Loucy (cell line): ENCODE results near the gene ARFIP1.

Experiments used
- H2AFZ ChIP-seq: fragments of 200-600 bp; sonication (generic); 2 replicates; pipeline ENCODE4 v1.6.0; 2016; ENCODE audit warnings: antibody characterized with exemption, mild to moderate bottlenecking, low read length, moderate library complexity
- H3F3A ChIP-seq: fragments of 200-600 bp; 2 replicates; pipeline ENCODE4 v1.6.0; 2016; ENCODE audit warnings: antibody characterized with exemption, low read depth, mild to moderate bottlenecking
- H3K27me3 ChIP-seq: fragments of 200-600 bp; sonication (generic); 2 replicates; pipeline ENCODE4 v1.6.1; 2014; ENCODE audit warnings: low read length, mild to moderate bottlenecking; ENCODE audit not compliant: insufficient read depth, poor library complexity, severe bottlenecking
- H3K36me3 ChIP-seq: fragments of 200-600 bp; sonication (generic); 2 replicates; pipeline ENCODE4 v1.6.1; 2016; ENCODE audit warnings: low read length; ENCODE audit not compliant: insufficient read depth
- H3K4me1 ChIP-seq: fragments of 200-600 bp; sonication (generic); 2 replicates; pipeline ENCODE4 v1.5.1; 2014; ENCODE audit warnings: low read length, mild to moderate bottlenecking; ENCODE audit not compliant: insufficient read depth, poor library complexity, severe bottlenecking
- H3K4me2 ChIP-seq: fragments of 200-600 bp; sonication (generic); 2 replicates; pipeline ENCODE4 v1.6.0; 2014; ENCODE audit warnings: antibody characterized with exemption, low read length, low read depth, mild to moderate bottlenecking; ENCODE audit not compliant: poor library complexity, severe bottlenecking
- H3K4me3 ChIP-seq: fragments of 200-600 bp; sonication (generic); 2 replicates; pipeline ENCODE4 v1.5.1; 2014; ENCODE audit warnings: low read length, mild to moderate bottlenecking, mixed read lengths; ENCODE audit not compliant: poor library complexity, severe bottlenecking
- H3K79me2 ChIP-seq: fragments of 200-600 bp; sonication (generic); 2 replicates; pipeline ENCODE4 v1.6.1; 2014; ENCODE audit warnings: low read length; ENCODE audit not compliant: insufficient read depth
- H3K9ac ChIP-seq: fragments of 200-600 bp; sonication (generic); 2 replicates; pipeline ENCODE4 v1.6.0; 2014; ENCODE audit warnings: mild to moderate bottlenecking, low read depth, low read length, moderate library complexity; ENCODE audit not compliant: poor library complexity, severe bottlenecking
- H3K9me2 ChIP-seq: fragments of 200-600 bp; sonication (generic); replicated peaks from 2 replicates; pipeline ENCODE4 v1.6.1; 2016; ENCODE audit warnings: low read depth, low read length, mixed read lengths
- H3K9me3 ChIP-seq: fragments of 200-600 bp; sonication (generic); 2 replicates; pipeline ENCODE4 v1.6.1; 2014; ENCODE audit warnings: mild to moderate bottlenecking, antibody characterized with exemption, low read length, low read depth; ENCODE audit not compliant: insufficient read depth
- H4K20me1 ChIP-seq: fragments of 200-600 bp; sonication (generic); 2 replicates; pipeline ENCODE4 v1.6.0; 2014; ENCODE audit warnings: antibody characterized with exemption, low read length, mild to moderate bottlenecking; ENCODE audit not compliant: insufficient read depth, poor library complexity, severe bottlenecking
- EZH2phosphoT487 ChIP-seq: fragments of 200-600 bp; IDR thresholded peaks from 2 replicates; pipeline ENCODE4 v1.6.1; 2018; ENCODE audit warnings: antibody characterized with exemption, mild to moderate bottlenecking, moderate library complexity, borderline replicate concordance
- TF ChIP-seq, protein P1 (sequence below): fragments of 200-600 bp; sonication (generic); conservative IDR thresholded peaks from 2 replicates; pipeline ENCODE4 v1.5.1; 2014; ENCODE audit warnings: mild to moderate bottlenecking, antibody characterized with exemption, low read length

The ARFIP1 gene

DNA sequence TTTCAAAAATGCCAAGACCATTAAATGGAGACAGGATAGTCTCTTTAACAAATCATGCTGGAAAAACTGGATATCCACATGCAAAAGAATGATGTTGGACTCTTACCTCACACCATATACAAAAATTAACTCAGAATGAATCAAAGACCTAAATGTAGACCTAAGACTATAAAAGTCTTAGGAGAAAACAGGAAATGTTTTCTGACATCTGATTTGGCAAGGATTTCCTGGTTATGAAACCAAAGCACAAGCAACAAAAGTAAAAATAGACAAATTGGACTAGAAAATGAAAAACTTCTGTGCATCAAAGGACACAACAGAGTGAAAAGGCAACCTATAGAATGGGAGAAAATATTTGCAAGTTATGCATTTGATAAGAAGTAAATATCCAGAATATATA, 37.6 kb downstream of the ARFIP1 start:
- peaks cover 17% of the 10 kb centered on the region for H3K4me1 ChIP-seq
- 0 out of 2 replicates have a peak, but pooled peaks cover 6% of the 10 kb centered on the region for H3K9me3 ChIP-seq
- H3K4me2 ChIP-seq = peak overlapping the region; percentile 40
- no peak overlapping the region for H3K4me3 ChIP-seq
- H3K79me2 ChIP-seq = peaks cover 39% of the 10 kb centered on the region; the same call in 1 of the 2 replicates
- TF ChIP-seq, protein P1, sequence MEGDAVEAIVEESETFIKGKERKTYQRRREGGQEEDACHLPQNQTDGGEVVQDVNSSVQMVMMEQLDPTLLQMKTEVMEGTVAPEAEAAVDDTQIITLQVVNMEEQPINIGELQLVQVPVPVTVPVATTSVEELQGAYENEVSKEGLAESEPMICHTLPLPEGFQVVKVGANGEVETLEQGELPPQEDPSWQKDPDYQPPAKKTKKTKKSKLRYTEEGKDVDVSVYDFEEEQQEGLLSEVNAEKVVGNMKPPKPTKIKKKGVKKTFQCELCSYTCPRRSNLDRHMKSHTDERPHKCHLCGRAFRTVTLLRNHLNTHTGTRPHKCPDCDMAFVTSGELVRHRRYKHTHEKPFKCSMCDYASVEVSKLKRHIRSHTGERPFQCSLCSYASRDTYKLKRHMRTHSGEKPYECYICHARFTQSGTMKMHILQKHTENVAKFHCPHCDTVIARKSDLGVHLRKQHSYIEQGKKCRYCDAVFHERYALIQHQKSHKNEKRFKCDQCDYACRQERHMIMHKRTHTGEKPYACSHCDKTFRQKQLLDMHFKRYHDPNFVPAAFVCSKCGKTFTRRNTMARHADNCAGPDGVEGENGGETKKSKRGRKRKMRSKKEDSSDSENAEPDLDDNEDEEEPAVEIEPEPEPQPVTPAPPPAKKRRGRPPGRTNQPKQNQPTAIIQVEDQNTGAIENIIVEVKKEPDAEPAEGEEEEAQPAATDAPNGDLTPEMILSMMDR = no peak
- TF ChIP-seq EZH2phosphoT487 = no peak
- H3K9me2 ChIP-seq = no peaks in the 10 kb centered on the region
- H3K36me3 ChIP-seq = peaks cover 15% of the 10 kb centered on the region; the same call in 1 of the 2 replicates
- H2AFZ ChIP-seq = no peak overlapping the region
- H3K27me3 ChIP-seq = no peaks in the 10 kb centered on the region
- peaks cover 6% of the 10 kb centered on the region; the same call in 1 of the 2 replicates for H3F3A ChIP-seq
- H3K9ac ChIP-seq = no peak overlapping the region
- H4K20me1 ChIP-seq = peaks cover 6% of the 10 kb centered on the region

DNA sequence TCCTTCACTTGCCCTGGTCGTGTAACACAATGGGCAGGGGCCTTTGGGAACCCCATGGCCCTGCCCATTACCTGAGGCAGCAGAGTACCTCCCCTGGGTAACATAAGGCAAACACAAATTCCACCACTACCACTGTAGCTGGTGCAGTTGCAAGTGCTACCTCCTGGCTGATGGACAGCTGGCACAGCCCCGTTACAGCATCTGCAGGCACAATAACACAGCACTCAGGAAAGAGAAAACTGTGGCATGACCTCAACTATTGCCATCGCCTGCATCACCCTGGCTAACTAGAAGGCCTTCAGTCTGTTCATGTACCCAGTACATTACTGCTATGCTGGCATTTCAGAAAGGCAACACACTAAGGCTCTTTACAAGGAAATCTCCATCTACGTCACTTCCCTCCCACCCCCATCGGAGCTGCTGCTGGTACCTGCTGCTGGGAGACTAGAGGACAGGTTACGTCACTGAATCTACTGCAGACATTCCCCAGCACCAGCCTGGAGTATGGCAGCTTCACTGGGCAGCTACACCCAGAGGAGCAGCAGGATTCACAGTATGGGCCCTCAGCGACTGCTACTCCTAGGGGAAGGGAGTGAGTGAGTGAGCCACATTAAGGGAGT, 39.4 kb downstream of the ARFIP1 start:
- Histone ChIP-seq H3K79me2 (peaks cover 27% of the 10 kb centered on the region; the same call in 1 of the 2 replicates), H3K4me1 (peaks cover 17% of the 10 kb centered on the region), H2AFZ (no peak overlapping the region), H3K4me3 (no peak overlapping the region), H3K9me2 (no peaks in the 10 kb centered on the region), H4K20me1 (peaks cover 6% of the 10 kb centered on the region), H3K4me2 (no peak overlapping the region), H3K36me3 (peaks cover 15% of the 10 kb centered on the region; the same call in 1 of the 2 replicates), H3F3A (peaks cover 6% of the 10 kb centered on the region; the same call in 1 of the 2 replicates), H3K27me3 (no peaks in the 10 kb centered on the region), H3K9ac (no peak overlapping the region), H3K9me3 (0 out of 2 replicates have a peak, but pooled peaks cover 4% of the 10 kb centered on the region)
- TF ChIP-seq EZH2phosphoT487 = no peak

DNA sequence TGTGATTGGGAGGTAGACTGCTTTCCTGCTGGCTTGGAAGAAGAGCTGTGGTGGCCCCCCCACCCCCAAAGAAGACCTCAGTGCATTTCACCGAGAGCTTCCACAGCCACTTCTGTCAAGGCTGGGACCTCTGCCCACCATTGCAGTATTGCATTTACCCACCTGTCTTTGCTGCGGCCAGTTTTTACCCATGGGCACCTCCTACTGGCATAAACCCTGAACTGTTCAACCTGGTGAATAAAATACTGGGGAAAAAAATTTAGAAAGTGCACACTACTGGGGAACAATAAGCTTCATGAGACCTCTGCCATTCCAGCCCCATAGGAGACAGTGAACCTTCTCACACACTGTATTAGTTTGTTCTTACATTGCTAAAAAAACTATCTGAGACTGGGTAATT, 40.3 kb downstream of the ARFIP1 start:
- Histone ChIP-seq H4K20me1 (peaks cover 6% of the 10 kb centered on the region), H3K9ac (no peak overlapping the region), H3K4me1 (peaks cover 17% of the 10 kb centered on the region), H3K79me2 (peaks cover 20% of the 10 kb centered on the region; the same call in 1 of the 2 replicates), H3K9me2 (no peaks in the 10 kb centered on the region), H3K36me3 (peaks cover 10% of the 10 kb centered on the region; the same call in 1 of the 2 replicates), H3K4me2 (no peak overlapping the region), H3K27me3 (no peaks in the 10 kb centered on the region), H3K4me3 (no peak overlapping the region), H3K9me3 (0 out of 2 replicates have a peak, but pooled peaks cover 3% of the 10 kb centered on the region), H2AFZ (no peak overlapping the region), H3F3A (peaks cover 6% of the 10 kb centered on the region; the same call in 1 of the 2 replicates)
- TF ChIP-seq, protein P1 = peak; percentile 41
- TF ChIP-seq EZH2phosphoT487 = no peak
